A549 (cell line): ENCODE results near the gene ASB13. TPM values are rescaled to one million over a fixed set of nuclear protein-coding genes. Genes with fewer than 3 reads are reported as not detected.

ENCODE experiments used
- ATAC-seq, 2 experiments: fragments of 200-7000 bp in 1 of 2; fragments of >200 bp in 1 of 2; cut with Nextera tagmentation in 1 of 2; cut with Tn5 transposase in 1 of 2; 3 replicates each; pipeline versions ENCODE4 v1.8.0 to v1.9.1; 2018 to 2020; ENCODE audit warnings: mild to moderate bottlenecking in 1 of 2, moderate library complexity in 1 of 2
- CTCF ChIA-PET: fragments of 300-600 bp; sonication (Branson Sonifier 250); formaldehyde crosslinking; extraction: SDS; loops from one replicate; lab custom pipeline; 2021; ENCODE audit warnings: antibody characterized with exemption, inconsistent platforms; lab: Yijun Ruan, JAX
- POLR2A ChIA-PET: fragments of 350-600 bp; formaldehyde crosslinking; extraction: SDS; loops from one replicate; lab custom pipeline; 2021; ENCODE audit warnings: antibody characterized with exemption, inconsistent platforms; lab: Yijun Ruan, JAX
- DNase-seq, 2 experiments: peaks; one replicate each; pipeline versions ENCODE4 v3.0.0 to v3.0.0-alpha.2; 2011 to 2016; ENCODE audit warnings: low read depth in 1 of 2, low spot score in 1 of 2
- FAIRE-seq: peaks from 2 replicates; lab custom pipeline; 2011; peaks lifted over from hg19 to GRCh38; lab: Jason Lieb, UNC
- H3K27ac ChIP-seq, 2 experiments: fragments of >200 bp; sonication (Bioruptor Twin); formaldehyde crosslinking; 3 replicates each; pipeline ENCODE4 v1.5.1; 2016 to 2017
- H3K4me1 ChIP-seq: fragments of >200 bp; sonication (Bioruptor Twin); formaldehyde crosslinking; 3 replicates; pipeline ENCODE4 v1.6.1; 2016
- H3K4me2 ChIP-seq: fragments of >200 bp; sonication (Bioruptor Twin); formaldehyde crosslinking; 3 replicates; pipeline ENCODE4 v1.6.1; 2016
- H3K4me3 ChIP-seq: fragments of >200 bp; sonication (Bioruptor Twin); formaldehyde crosslinking; 3 replicates; pipeline ENCODE4 v1.5.1; 2016
- H3K9me3 ChIP-seq: fragments of >200 bp; sonication (Bioruptor Twin); formaldehyde crosslinking; 3 replicates; pipeline ENCODE4 v1.6.1; 2016
- BCL3 ChIP-seq: fragments of >200 bp; sonication (Bioruptor Twin); formaldehyde crosslinking; IDR thresholded peaks from 3 replicates; pipeline ENCODE4 v1.6.1; 2016
- CBX2 ChIP-seq: fragments of 200-600 bp; sonication (generic); IDR thresholded peaks from 2 replicates; pipeline ENCODE4 v1.6.1; 2016; ENCODE audit warnings: low read depth, mild to moderate bottlenecking, borderline replicate concordance
- CBX8 ChIP-seq: fragments of 200-600 bp; sonication (generic); IDR thresholded peaks from 2 replicates; pipeline ENCODE4 v1.6.1; 2016
- CEBPB ChIP-seq, 2 experiments: fragments of >200 bp in 1 of 2; sonication (Bioruptor Twin) in 1 of 2; formaldehyde crosslinking in 1 of 2; IDR thresholded peaks; 2 replicates each; pipeline ENCODE4 v1.6.1; 2012 to 2016
- E2F6 ChIP-seq: IDR thresholded peaks from 2 replicates; pipeline ENCODE4 v1.6.1; 2012; ENCODE audit warnings: low read depth, borderline replicate concordance
- EHF ChIP-seq: fragments of 250-450 bp; sonication (Bioruptor Pico); IDR thresholded peaks from 2 replicates; pipeline ENCODE4 v1.5.0; 2020; ENCODE audit warnings: mild to moderate bottlenecking
- EP300 ChIP-seq, 2 experiments: fragments of >200 bp; sonication (Bioruptor Twin); formaldehyde crosslinking; IDR thresholded peaks; 2 replicates in 1 of 2; 3 replicates in 1 of 2; pipeline ENCODE4 v1.6.1; 2016 to 2017
- FOSB ChIP-seq: fragments of 250-450 bp; sonication (Bioruptor Pico); IDR thresholded peaks from 2 replicates; pipeline ENCODE4 v1.5.0; 2020; ENCODE audit warnings: mild to moderate bottlenecking, moderate library complexity
- FOSL2 ChIP-seq, 2 experiments: fragments of 450-650 bp in 1 of 2; fragments of >200 bp in 1 of 2; sonication (Bioruptor Twin) in 1 of 2; formaldehyde crosslinking; IDR thresholded peaks; 2 replicates each; pipeline versions ENCODE4 v1.5.0 to v1.6.1; 2016 to 2020; ENCODE audit warnings: mild to moderate bottlenecking in 1 of 2, moderate library complexity in 1 of 2
- HDAC2 ChIP-seq: fragments of 200-600 bp; sonication (generic); IDR thresholded peaks from 2 replicates; pipeline ENCODE4 v1.6.1; 2016
- HOXB13 ChIP-seq: fragments of 250-450 bp; sonication (Bioruptor Pico); IDR thresholded peaks from 2 replicates; pipeline ENCODE4 v1.5.0; 2020; ENCODE audit warnings: low read depth, mild to moderate bottlenecking, moderate library complexity
- JUN ChIP-seq, 2 experiments: fragments of >200 bp; sonication (Bioruptor Twin); formaldehyde crosslinking; IDR thresholded peaks; 2 replicates in 1 of 2; 3 replicates in 1 of 2; pipeline ENCODE4 v1.6.1; 2016 to 2017
- JUNB ChIP-seq: fragments of >200 bp; sonication (Bioruptor Twin); formaldehyde crosslinking; IDR thresholded peaks from 2 replicates; pipeline ENCODE4 v1.6.1; 2016
- KDM1A ChIP-seq: fragments of 200-600 bp; sonication (generic); IDR thresholded peaks from 2 replicates; pipeline ENCODE4 v1.6.1; 2016; ENCODE audit warnings: low read depth, mild to moderate bottlenecking
- KDM5A ChIP-seq: fragments of 200-600 bp; sonication (generic); IDR thresholded peaks from 2 replicates; pipeline ENCODE4 v1.6.1; 2016; ENCODE audit warnings: antibody characterized with exemption, mild to moderate bottlenecking
- POLR2AphosphoS2 ChIP-seq: conservative IDR thresholded peaks from 2 replicates; pipeline ENCODE4 v1.6.1; 2012; ENCODE audit warnings: low read length, improper control_type of control experiment, inconsistent platforms
- RAD21 ChIP-seq, 2 experiments: fragments of >200 bp in 1 of 2; sonication (Bioruptor Twin) in 1 of 2; formaldehyde crosslinking in 1 of 2; IDR thresholded peaks in 1 of 2; conservative IDR thresholded peaks in 1 of 2; 2 replicates in 1 of 2; 3 replicates in 1 of 2; pipeline ENCODE4 v1.6.1; 2012 to 2018; ENCODE audit warnings: inconsistent platforms in 1 of 2
- SMC3 ChIP-seq: fragments of >200 bp; sonication (Bioruptor Twin); formaldehyde crosslinking; IDR thresholded peaks from 3 replicates; pipeline ENCODE4 v1.6.1; 2018; ENCODE audit warnings: inconsistent platforms
- SREBF2 ChIP-seq: fragments of 450-650 bp; IDR thresholded peaks from 2 replicates; pipeline ENCODE4 v1.6.1; 2014; ENCODE audit warnings: mild to moderate bottlenecking, moderate library complexity
- ZC3H11A ChIP-seq: fragments of 450-650 bp; IDR thresholded peaks from 2 replicates; pipeline ENCODE4 v1.6.1; 2014; ENCODE audit warnings: antibody characterized with exemption, mild to moderate bottlenecking
- ZFP36 ChIP-seq: fragments of 450-650 bp; IDR thresholded peaks from 2 replicates; pipeline ENCODE4 v1.6.1; 2014; ENCODE audit warnings: borderline replicate concordance; ENCODE audit not compliant: partially characterized antibody
- WGBS: methylation state at CpG from one replicate; pipeline ENCODE4 v1.1.6; 2017; ENCODE audit errors: missing lambda C conversion rate; 5-methylcytosine and 5-hydroxymethylcytosine counted together
- polyA plus RNA-seq, 4 experiments: library from polyadenylated mRNA; depleted of rRNA in 3 of 4; stranded (reverse); fragments of >200 nt; fragmentation: RNase III in 1 of 4; extraction: RNeasy Plus Mini Kit Qiagen cat#74134 plus additional on column Dnase treatment in 1 of 4; gene quantifications; 2 replicates in 3 of 4; 3 replicates in 1 of 4; pipeline ENCODE4 v1.2.3, GENCODE V29; 2011 to 2017
- TF ChIP-seq, protein P1 (sequence below): IDR thresholded peaks from 2 replicates; pipeline ENCODE4 v1.6.1; 2012
- TF ChIP-seq, protein P2 (sequence below): fragments of >200 bp; sonication (Bioruptor Twin); formaldehyde crosslinking; IDR thresholded peaks from 3 replicates; pipeline ENCODE4 v1.5.1; 2016
- TF ChIP-seq, protein P3 (sequence below): IDR thresholded peaks from 2 replicates; pipeline ENCODE4 v1.6.1; 2012
- TF ChIP-seq, protein P4 (sequence below): fragments of 250-450 bp; sonication (Bioruptor Pico); IDR thresholded peaks from 2 replicates; pipeline ENCODE4 v1.5.0; 2020; ENCODE audit warnings: low read depth, mild to moderate bottlenecking, moderate library complexity

The ASB13 gene
- polyA plus RNA-seq, 2 of the 4 experiments (the other 2 are of a cell fraction): 10.9 to 12.9 TPM

DNA sequence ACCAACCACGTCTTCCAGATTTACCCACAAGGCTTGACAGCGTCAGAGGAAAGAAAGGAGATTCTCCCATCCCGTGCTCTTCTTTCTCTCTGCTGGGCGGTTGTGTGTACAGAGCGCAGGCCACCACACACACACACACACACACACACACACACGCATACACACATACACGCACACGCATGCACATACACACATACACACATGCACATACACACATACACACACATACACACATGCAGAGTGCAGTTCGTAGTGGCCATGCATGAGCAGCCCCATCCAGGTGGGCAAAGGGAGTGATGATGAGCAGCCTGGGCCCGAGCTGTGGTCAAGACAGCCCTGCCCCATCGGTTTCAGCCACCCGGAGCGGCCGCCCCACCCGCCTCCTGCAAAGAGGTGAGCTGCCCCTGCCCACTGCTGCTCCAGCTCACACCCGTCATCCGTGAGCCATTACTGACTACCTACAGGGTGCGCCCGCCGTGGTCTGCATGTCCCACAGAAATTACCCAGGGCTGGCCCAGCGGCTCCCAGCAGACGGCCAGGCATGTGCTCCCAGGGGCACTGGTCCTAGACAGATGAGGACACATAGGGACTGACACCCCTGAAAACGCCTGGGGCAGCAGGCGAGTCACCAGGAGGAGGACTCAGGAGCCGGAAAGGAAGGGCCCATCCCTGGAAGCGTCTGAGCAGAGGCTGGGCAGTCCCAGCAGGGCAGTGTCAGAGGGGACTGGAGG, 69.6 kb downstream of the ASB13 start:
- peaks cover 28% of the 10 kb centered on the region for H3K4me1 ChIP-seq
- ATAC-seq (peak; percentile 20 to 28; a peak in 3 of 6 replicates), DNase-seq (no peak), FAIRE-seq (no peak)
- peak overlapping the region; percentile 71 for H3K4me2 ChIP-seq
- H3K27ac ChIP-seq: peak overlapping the region; percentile 84 to 85
- CTCF ChIA-PET: interaction anchor here (0.5 to 13.9 kb wide), 8 partner anchors 10 to 782 kb away, joined by 3 to 108 read pairs (median 3); no protein-coding TSS in a partner anchor
- WGBS: 76% methylated on average over 22 of the region's 26 CpGs
- no peak overlapping the region for H3K4me3 ChIP-seq
- POLR2A ChIA-PET: interaction anchor here (1.0 kb wide), 1 partner anchor 48 kb away, joined by 3 read pairs; no protein-coding TSS in a partner anchor
- TF ChIP-seq RAD21 (conservative IDR thresholded peaks at IDR 0.05 in 1 of 2, IDR thresholded peaks at IDR 0.05 in 1 of 2): no peak
- TF ChIP-seq SREBF2: no peak
- TF ChIP-seq, protein P1, sequence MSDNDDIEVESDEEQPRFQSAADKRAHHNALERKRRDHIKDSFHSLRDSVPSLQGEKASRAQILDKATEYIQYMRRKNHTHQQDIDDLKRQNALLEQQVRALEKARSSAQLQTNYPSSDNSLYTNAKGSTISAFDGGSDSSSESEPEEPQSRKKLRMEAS: no peak
- TF ChIP-seq, protein P2, sequence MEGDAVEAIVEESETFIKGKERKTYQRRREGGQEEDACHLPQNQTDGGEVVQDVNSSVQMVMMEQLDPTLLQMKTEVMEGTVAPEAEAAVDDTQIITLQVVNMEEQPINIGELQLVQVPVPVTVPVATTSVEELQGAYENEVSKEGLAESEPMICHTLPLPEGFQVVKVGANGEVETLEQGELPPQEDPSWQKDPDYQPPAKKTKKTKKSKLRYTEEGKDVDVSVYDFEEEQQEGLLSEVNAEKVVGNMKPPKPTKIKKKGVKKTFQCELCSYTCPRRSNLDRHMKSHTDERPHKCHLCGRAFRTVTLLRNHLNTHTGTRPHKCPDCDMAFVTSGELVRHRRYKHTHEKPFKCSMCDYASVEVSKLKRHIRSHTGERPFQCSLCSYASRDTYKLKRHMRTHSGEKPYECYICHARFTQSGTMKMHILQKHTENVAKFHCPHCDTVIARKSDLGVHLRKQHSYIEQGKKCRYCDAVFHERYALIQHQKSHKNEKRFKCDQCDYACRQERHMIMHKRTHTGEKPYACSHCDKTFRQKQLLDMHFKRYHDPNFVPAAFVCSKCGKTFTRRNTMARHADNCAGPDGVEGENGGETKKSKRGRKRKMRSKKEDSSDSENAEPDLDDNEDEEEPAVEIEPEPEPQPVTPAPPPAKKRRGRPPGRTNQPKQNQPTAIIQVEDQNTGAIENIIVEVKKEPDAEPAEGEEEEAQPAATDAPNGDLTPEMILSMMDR: no peak
- no peak for TF ChIP-seq KDM1A
- TF ChIP-seq, protein P3, sequence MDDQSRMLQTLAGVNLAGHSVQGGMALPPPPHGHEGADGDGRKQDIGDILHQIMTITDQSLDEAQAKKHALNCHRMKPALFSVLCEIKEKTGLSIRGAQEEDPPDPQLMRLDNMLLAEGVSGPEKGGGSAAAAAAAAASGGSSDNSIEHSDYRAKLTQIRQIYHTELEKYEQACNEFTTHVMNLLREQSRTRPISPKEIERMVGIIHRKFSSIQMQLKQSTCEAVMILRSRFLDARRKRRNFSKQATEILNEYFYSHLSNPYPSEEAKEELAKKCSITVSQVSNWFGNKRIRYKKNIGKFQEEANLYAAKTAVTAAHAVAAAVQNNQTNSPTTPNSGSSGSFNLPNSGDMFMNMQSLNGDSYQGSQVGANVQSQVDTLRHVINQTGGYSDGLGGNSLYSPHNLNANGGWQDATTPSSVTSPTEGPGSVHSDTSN: no peak
- TF ChIP-seq CBX2: no peak
- TF ChIP-seq FOSL2 (IDR thresholded peaks at IDR 0.05): no peak
- no peak for TF ChIP-seq FOSL2 (CRISPR knock-in tag; IDR thresholded peaks at IDR 0.05)
- no peak for TF ChIP-seq BCL3
- TF ChIP-seq CEBPB (IDR thresholded peaks at IDR 0.05): no peak
- TF ChIP-seq ZC3H11A: no peak
- no peak for TF ChIP-seq EHF (CRISPR knock-in tag)
- no peak for TF ChIP-seq ZFP36
- no peaks in the 10 kb centered on the region for H3K9me3 ChIP-seq

GRCh38 chr10:5595994-5596471, 70.4 kb downstream of the ASB13 start:
- H3K27ac ChIP-seq: peak overlapping the region; percentile 84 to 85
- 43% methylated on average over 8 of the region's 9 CpGs for WGBS
- peak; percentile 68 to 69 for DNase-seq
- ChIA-PET CTCF (interaction anchor here (0.5 to 13.9 kb wide), 8 partner anchors 11 to 212 kb away, joined by 3 to 108 read pairs (median 3); no protein-coding TSS in a partner anchor), POLR2A (interaction anchor here (1.0 kb wide), 1 partner anchor 47 kb away, joined by 3 read pairs; no protein-coding TSS in a partner anchor)
- peak overlapping the region; percentile 71 for H3K4me2 ChIP-seq
- peak; percentile 85 to 87 for ATAC-seq
- peak; percentile 85 for FAIRE-seq
- peaks cover 28% of the 10 kb centered on the region for H3K4me1 ChIP-seq
- no peak overlapping the region for H3K4me3 ChIP-seq
- no peaks in the 10 kb centered on the region for H3K9me3 ChIP-seq
- TF ChIP-seq ZC3H11A: no peak
- TF ChIP-seq E2F6: no peak; the same call in 1 of the 2 replicates
- TF ChIP-seq CEBPB (IDR thresholded peaks at IDR 0.05): no peak
- TF ChIP-seq EHF (CRISPR knock-in tag): no peak
- TF ChIP-seq SREBF2: no peak
- peak in 1 of 2 experiments; percentile 48; a peak in 1 of 5 replicates for TF ChIP-seq JUN (IDR thresholded peaks at IDR 0.05)
- no peak for TF ChIP-seq KDM5A
- TF ChIP-seq EP300 (IDR thresholded peaks at IDR 0.05): no peak; a peak in 1 of 5 replicates
- no peak for TF ChIP-seq HDAC2
- no peak for TF ChIP-seq CBX8
- 0 out of 5 replicates have a peak, but pooled peaks of 1 of the 2 experiments have one; percentile 22 for TF ChIP-seq RAD21 (conservative IDR thresholded peaks at IDR 0.05 in 1 of 2, IDR thresholded peaks at IDR 0.05 in 1 of 2)
- TF ChIP-seq, protein P4, sequence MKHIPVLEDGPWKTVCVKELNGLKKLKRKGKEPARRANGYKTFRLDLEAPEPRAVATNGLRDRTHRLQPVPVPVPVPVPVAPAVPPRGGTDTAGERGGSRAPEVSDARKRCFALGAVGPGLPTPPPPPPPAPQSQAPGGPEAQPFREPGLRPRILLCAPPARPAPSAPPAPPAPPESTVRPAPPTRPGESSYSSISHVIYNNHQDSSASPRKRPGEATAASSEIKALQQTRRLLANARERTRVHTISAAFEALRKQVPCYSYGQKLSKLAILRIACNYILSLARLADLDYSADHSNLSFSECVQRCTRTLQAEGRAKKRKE: no peak
- TF ChIP-seq, protein P2: no peak
- TF ChIP-seq JUNB: peak; percentile 59; the same call in 1 of the 2 replicates
- no peak; the same call in 2 of the 3 replicates for TF ChIP-seq SMC3
- TF ChIP-seq, protein P3: no peak
- no peak for TF ChIP-seq HOXB13
- TF ChIP-seq POLR2AphosphoS2: no peak
- TF ChIP-seq FOSB (CRISPR knock-in tag): no peak
